Measurements from ENCODE around the gene KRT79.

DNA sequence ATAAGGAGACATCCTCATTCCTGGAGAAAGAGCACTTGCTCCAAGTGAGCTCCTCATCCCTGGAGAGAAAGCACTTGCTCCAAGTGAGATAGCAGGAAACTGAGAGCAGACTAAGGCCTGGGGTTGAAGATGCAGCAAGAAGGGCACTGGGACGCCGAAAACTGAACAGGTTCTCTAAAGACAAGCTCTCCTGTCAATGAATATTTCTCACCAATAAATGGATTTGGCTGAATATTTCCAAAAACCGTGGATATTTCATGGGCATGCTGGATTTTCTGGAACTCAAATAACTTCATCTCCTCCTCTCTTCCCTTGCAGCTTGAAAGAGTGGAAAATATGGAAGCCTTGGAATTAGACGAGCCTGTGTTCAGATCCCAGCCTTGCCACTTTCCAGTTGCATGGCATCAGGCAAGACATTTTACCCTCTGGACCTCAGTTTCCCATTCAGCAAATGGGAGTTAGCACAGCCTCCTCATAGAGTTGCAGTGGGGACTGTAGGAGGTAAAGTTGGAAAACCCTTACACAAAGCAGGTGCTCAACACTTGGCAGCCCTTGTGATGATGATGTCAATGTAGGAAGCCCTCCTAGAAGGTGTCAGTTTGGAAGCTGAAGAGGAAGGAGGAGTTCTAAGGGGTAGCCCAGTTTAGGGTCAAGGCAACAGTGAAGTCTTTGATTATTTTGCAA lies 52.6 kb downstream of the KRT79 start:
- no peak for TF ChIP-seq YY1 (IDR thresholded peaks at IDR 0.05; ENCODE audit: insufficient read depth, insufficient read length)
- no peak for TF ChIP-seq SUZ12 (IDR thresholded peaks at IDR 0.05; ENCODE audit: extremely low read depth, insufficient read depth, insufficient read length)
